T-cell (primary cell): Measurements from ENCODE around the gene PRODH. TPM values are rescaled to one million over a fixed set of nuclear protein-coding genes. Genes with fewer than 3 reads are reported as not detected.
"Not testable (repeated sequence)": the region's sequence is repeated elsewhere in the genome, so short reads cannot be mapped to it uniquely, and the experiment has no call there.

Experiments
- ATAC-seq, 4 experiments: fragments of 200-7000 bp in 3 of 4; fragments of 150-1000 bp in 1 of 4; cut with Tn5 transposase; replicated peaks in 1 of 4; 1 replicate in 3 of 4; 2 replicates in 1 of 4; pipeline ENCODE4 v1.10.0; 2021; ENCODE audit warnings: moderate library complexity in 3 of 4, mild to moderate bottlenecking in 2 of 4, moderate number of reproducible peaks in 1 of 4
- CTCF ChIA-PET, 2 donors: fragments of 300-600 bp; sonication (Branson Sonifier 250); formaldehyde crosslinking; loops; one replicate each; lab custom pipeline; 2022; ENCODE audit warnings: antibody characterized with exemption in 2 of 2; lab: Charles Lee
- POLR2A ChIA-PET, 2 donors: fragments of 300-600 bp; sonication (Branson Sonifier 250); formaldehyde crosslinking; loops; one replicate each; lab custom pipeline; 2022; ENCODE audit warnings: antibody characterized with exemption in 2 of 2; lab: Charles Lee
- DNase-seq, 35 experiments: peaks; one replicate each; pipeline versions ENCODE4 v3.0.0 to v3.0.0-alpha.2; 2013 to 2023
- H3K27ac ChIP-seq: one replicate; pipeline ENCODE4 v1.5.1; 2013; ENCODE audit warnings: low read length
- H3K27me3 ChIP-seq, 2 experiments: replicated peaks in 1 of 2; 1 replicate in 1 of 2; 2 replicates in 1 of 2; pipeline versions ENCODE4 v1.6.1 to v1.7.0; 2013; ENCODE audit warnings: low read length in 1 of 2, mixed read lengths in 1 of 2; ENCODE audit not compliant: control insufficient read depth in 2 of 2, insufficient read depth in 2 of 2; ENCODE audit errors: extremely low read depth in 1 of 2
- H3K36me3 ChIP-seq, 2 donors: 1 replicate in 1 of 2; 2 replicates in 1 of 2; pipeline versions ENCODE4 v1.6.1 to v1.7.0; 2013; ENCODE audit warnings: low read length in 1 of 2; ENCODE audit not compliant: control insufficient read depth in 2 of 2, insufficient read depth in 1 of 2; ENCODE audit errors: extremely low read depth in 1 of 2
- H3K4me1 ChIP-seq, 2 experiments: 1 replicate in 1 of 2; 2 replicates in 1 of 2; pipeline versions ENCODE4 v1.6.1 to v1.7.0; 2013; ENCODE audit warnings: low read length in 2 of 2, mixed read lengths in 1 of 2; ENCODE audit not compliant: insufficient read depth in 2 of 2, control insufficient read depth in 1 of 2; ENCODE audit errors: extremely low read depth in 1 of 2
- H3K4me3 ChIP-seq, 2 donors: 1 replicate in 1 of 2; 2 replicates in 1 of 2; pipeline versions ENCODE4 v1.5.1 to v1.7.0; 2013; ENCODE audit warnings: mild to moderate bottlenecking in 2 of 2, low read length in 1 of 2, moderate library complexity in 1 of 2; ENCODE audit not compliant: control insufficient read depth in 1 of 2; ENCODE audit errors: extremely low read depth in 1 of 2
- H3K9me3 ChIP-seq: 2 replicates; pipeline ENCODE4 v1.7.0; 2013
- H3K27ac Mint-ChIP-seq, 2 donors: one replicate each; pipeline ENCODE4 v1.8.0; 2020 to 2021; ENCODE audit warnings: mild to moderate bottlenecking in 2 of 2, mixed read lengths in 2 of 2
- H3K27me3 Mint-ChIP-seq, 2 donors: one replicate each; pipeline ENCODE4 v1.8.0; 2021 to 2022; ENCODE audit warnings: mixed read lengths in 2 of 2
- H3K36me3 Mint-ChIP-seq: one replicate; pipeline ENCODE4 v1.8.0; 2021; ENCODE audit warnings: mixed read lengths
- H3K4me1 Mint-ChIP-seq, 3 donors: one replicate each; pipeline ENCODE4 v1.8.0; 2020 to 2022; ENCODE audit warnings: mixed read lengths in 3 of 3, mild to moderate bottlenecking in 1 of 3
- H3K4me3 Mint-ChIP-seq, 3 donors: one replicate each; pipeline ENCODE4 v1.8.0; 2020 to 2022; ENCODE audit warnings: mild to moderate bottlenecking in 3 of 3, mixed read lengths in 3 of 3, moderate library complexity in 3 of 3
- H3K9me3 Mint-ChIP-seq, 3 donors: one replicate each; pipeline ENCODE4 v1.8.0; 2020 to 2022; ENCODE audit warnings: mixed read lengths in 3 of 3
- WGBS: methylation state at CpG from one replicate; pipeline ENCODE4 v1.1.5; 2013; ENCODE audit warnings: missing lambda C conversion rate; ENCODE audit not compliant: insufficient coverage; 5-methylcytosine and 5-hydroxymethylcytosine counted together
- total RNA-seq, 35 experiments: library from RNA in 6 of 35; stranded (reverse) in 6 of 35; fragments of 120-200 nt in 1 of 35; gene quantifications; one replicate each; pipeline versions ENCODE4 v1.2.1 to v1.2.4 and lab custom pipeline; 2013 to 2026

Gene PRODH
- total RNA-seq, 5 donors from 2014 or later (not counting 1 experiment from before 2014, with no cell fraction given), result 0.13 to 0.91 (median 0.52) TPM; not detected in 1

- no peak overlapping the region for H3K27ac Mint-ChIP-seq
- H3K27me3 Mint-ChIP-seq, result no peaks in the 10 kb centered on the region
- ATAC-seq, result no peak
- no peaks in the 10 kb centered on the region for H3K9me3 ChIP-seq
- WGBS, result no CpG with 5 or more reads among the region's 16 CpGs
- ChIA-PET POLR2A (no interaction called here), CTCF (no interaction called here)
- H3K36me3 Mint-ChIP-seq, result no peaks in the 10 kb centered on the region
- no peak overlapping the region for H3K27ac ChIP-seq
- H3K4me3 Mint-ChIP-seq, result no peak overlapping the region
- no peak for DNase-seq
- H3K4me3 ChIP-seq, result no peak overlapping the region
- no peaks in the 10 kb centered on the region for H3K9me3 Mint-ChIP-seq
- H3K36me3 ChIP-seq, result no peaks in the 10 kb centered on the region
- H3K27me3 ChIP-seq, result no peaks in the 10 kb centered on the region
- H3K4me1 Mint-ChIP-seq, result no peaks in the 10 kb centered on the region
- no peaks in the 10 kb centered on the region for H3K4me1 ChIP-seq
Observed at GRCh38 chr22:18931905-18932652, 4.0 kb downstream of the PRODH start.

GRCh38 chr22:18929459-18929858, 6.6 kb downstream of the PRODH start:
- no peaks in the 10 kb centered on the region for H3K27me3 ChIP-seq
- H3K4me1 ChIP-seq, result no peaks in the 10 kb centered on the region
- H3K27me3 Mint-ChIP-seq, result no peaks in the 10 kb centered on the region
- H3K9me3 Mint-ChIP-seq, result no peaks in the 10 kb centered on the region
- no CpG with 5 or more reads among the region's 5 CpGs for WGBS
- no peaks in the 10 kb centered on the region for H3K4me1 Mint-ChIP-seq
- H3K36me3 ChIP-seq, result no peaks in the 10 kb centered on the region
- ATAC-seq (no peak), DNase-seq (no peak)
- no peaks in the 10 kb centered on the region for H3K36me3 Mint-ChIP-seq
- H3K9me3 ChIP-seq, result no peaks in the 10 kb centered on the region
- no peak overlapping the region for H3K4me3 ChIP-seq
- no peak overlapping the region for H3K27ac Mint-ChIP-seq
- H3K27ac ChIP-seq, result no peak overlapping the region
- no peak overlapping the region for H3K4me3 Mint-ChIP-seq
- ChIA-PET POLR2A (no interaction called here), CTCF (no interaction called here)

- Histone ChIP-seq H3K27ac (no peak overlapping the region), H3K9me3 (no peaks in the 10 kb centered on the region), H3K4me1 (no peaks in the 10 kb centered on the region), H3K27me3 (no peaks in the 10 kb centered on the region), H3K36me3 (no peaks in the 10 kb centered on the region), H3K4me3 (no peak overlapping the region)
- no peaks in the 10 kb centered on the region for H3K27me3 Mint-ChIP-seq
- H3K27ac Mint-ChIP-seq, result no peak overlapping the region
- ATAC-seq (no peak), DNase-seq (no peak)
- H3K9me3 Mint-ChIP-seq, result no peaks in the 10 kb centered on the region
- ChIA-PET CTCF (no interaction called here), POLR2A (no interaction called here)
- H3K36me3 Mint-ChIP-seq, result no peaks in the 10 kb centered on the region
- H3K4me3 Mint-ChIP-seq, result no peak overlapping the region
- H3K4me1 Mint-ChIP-seq, result no peaks in the 10 kb centered on the region
- WGBS, result no CpG with 5 or more reads among the region's 5 CpGs
Observed at GRCh38 chr22:18927573-18927972, 8.5 kb downstream of the PRODH start.

GRCh38 chr22:18927020-18927419, 9.1 kb downstream of the PRODH start:
- WGBS, result no CpG with 5 or more reads among the region's 4 CpGs
- Mint-ChIP-seq H3K36me3 (no peaks in the 10 kb centered on the region), H3K27me3 (no peaks in the 10 kb centered on the region), H3K9me3 (no peaks in the 10 kb centered on the region), H3K4me1 (no peaks in the 10 kb centered on the region), H3K4me3 (no peak overlapping the region), H3K27ac (no peak overlapping the region)
- Histone ChIP-seq H3K4me3 (no peak overlapping the region), H3K36me3 (no peaks in the 10 kb centered on the region), H3K27me3 (no peaks in the 10 kb centered on the region), H3K9me3 (no peaks in the 10 kb centered on the region), H3K4me1 (no peaks in the 10 kb centered on the region), H3K27ac (no peak overlapping the region)
- no peak for ATAC-seq
- CTCF ChIA-PET, result no interaction called here
- no peak for DNase-seq
- POLR2A ChIA-PET, result no interaction called here

GRCh38 chr22:18925368-18926064, 10.6 kb downstream of the PRODH start:
- ChIA-PET CTCF (no interaction called here), POLR2A (no interaction called here)

GRCh38 chr22:18920257-18920902, 15.7 kb downstream of the PRODH start:
- H3K36me3 Mint-ChIP-seq, H3K27me3 ChIP-seq, CTCF ChIA-PET, ATAC-seq, H3K9me3 ChIP-seq, H3K4me1 ChIP-seq, H3K27me3 Mint-ChIP-seq, POLR2A ChIA-PET, DNase-seq, H3K4me1 Mint-ChIP-seq, H3K4me3 ChIP-seq, H3K27ac ChIP-seq, H3K9me3 Mint-ChIP-seq, H3K36me3 ChIP-seq, H3K27ac Mint-ChIP-seq, H3K4me3 Mint-ChIP-seq: not testable (repeated sequence)
- WGBS, result no CpG with 5 or more reads among the region's 12 CpGs

More at GRCh38 chr22:18925368-18926064, 10.6 kb downstream of the PRODH start:
- Histone ChIP-seq H3K4me3 (no peak overlapping the region), H3K36me3 (no peaks in the 10 kb centered on the region), H3K27me3 (no peaks in the 10 kb centered on the region), H3K27ac (no peak overlapping the region), H3K9me3 (no peaks in the 10 kb centered on the region), H3K4me1 (no peaks in the 10 kb centered on the region)
- ATAC-seq (no peak), DNase-seq (no peak)
- no CpG with 5 or more reads among the region's 20 CpGs for WGBS
- H3K4me3 Mint-ChIP-seq, result no peak overlapping the region
- H3K36me3 Mint-ChIP-seq, result no peaks in the 10 kb centered on the region
- H3K9me3 Mint-ChIP-seq, result no peaks in the 10 kb centered on the region
- no peaks in the 10 kb centered on the region for H3K4me1 Mint-ChIP-seq
- H3K27me3 Mint-ChIP-seq, result no peaks in the 10 kb centered on the region
- no peak overlapping the region for H3K27ac Mint-ChIP-seq
